HUES64 (cell line): ENCODE measurements around the gene BMPR1A.

Experiments used
- H3K27ac ChIP-seq: 2 replicates; pipeline ENCODE4 v1.7.0; 2013; ENCODE audit warnings: low read depth, low read length, inconsistent platforms
- H3K27me3 ChIP-seq: 2 replicates; pipeline ENCODE4 v1.6.1; 2013; ENCODE audit warnings: mild to moderate bottlenecking, low read length; ENCODE audit not compliant: insufficient read depth
- H3K36me3 ChIP-seq: 2 replicates; pipeline ENCODE4 v1.6.1; 2013; ENCODE audit warnings: mild to moderate bottlenecking, low read length; ENCODE audit not compliant: insufficient read depth
- H3K4me1 ChIP-seq: 2 replicates; pipeline ENCODE4 v1.6.1; 2013; ENCODE audit warnings: mild to moderate bottlenecking, low read length, moderate library complexity; ENCODE audit not compliant: insufficient read depth
- H3K4me3 ChIP-seq: 2 replicates; pipeline ENCODE4 v1.5.1; 2013; ENCODE audit warnings: mild to moderate bottlenecking, low read length, moderate library complexity
- H3K9ac ChIP-seq: 2 replicates; pipeline ENCODE4 v1.6.1; 2013; ENCODE audit warnings: mild to moderate bottlenecking, low read depth, low read length
- H3K9me3 ChIP-seq: 2 replicates; pipeline ENCODE4 v1.6.1; 2013; ENCODE audit warnings: low read depth, low read length; ENCODE audit not compliant: insufficient read depth
- WGBS: fragments of 150-250, 120-280 bp; methylation state at CpG from one replicate; pipeline ENCODE4 v1.1.7; 2013; ENCODE audit warnings: missing lambda C conversion rate; 5-methylcytosine and 5-hydroxymethylcytosine counted together

BMPR1A gene

GRCh38 chr10:86715836-86716235, 40.6 kb upstream of the BMPR1A start:
- no peaks in the 10 kb centered on the region for H3K36me3 ChIP-seq
- H3K9ac ChIP-seq, result no peak overlapping the region
- no peaks in the 10 kb centered on the region for H3K27me3 ChIP-seq
- no peak overlapping the region for H3K27ac ChIP-seq
- H3K9me3 ChIP-seq, result no peaks in the 10 kb centered on the region
- H3K4me1 ChIP-seq, result peaks cover 1% of the 10 kb centered on the region
- 67% methylated on average over 5 of the region's 5 CpGs for WGBS
- no peak overlapping the region for H3K4me3 ChIP-seq

GRCh38 chr10:86716466-86716865, 40.0 kb upstream of the BMPR1A start:
- Histone ChIP-seq H3K9ac (no peak overlapping the region), H3K4me1 (no peaks in the 10 kb centered on the region; the same call in 1 of the 2 replicates), H3K9me3 (no peaks in the 10 kb centered on the region), H3K27me3 (no peaks in the 10 kb centered on the region), H3K4me3 (no peak overlapping the region), H3K27ac (no peak overlapping the region), H3K36me3 (no peaks in the 10 kb centered on the region)
- WGBS, result 94% methylated on average over 13 of the region's 13 CpGs

- H3K36me3 ChIP-seq, result no peaks in the 10 kb centered on the region
- H3K27ac ChIP-seq, result no peak overlapping the region
- no peak overlapping the region for H3K9ac ChIP-seq
- no peaks in the 10 kb centered on the region for H3K27me3 ChIP-seq
- H3K4me1 ChIP-seq, result no peaks in the 10 kb centered on the region; the same call in 1 of the 2 replicates
- no peak overlapping the region for H3K4me3 ChIP-seq
- H3K9me3 ChIP-seq, result no peaks in the 10 kb centered on the region
- 90% methylated on average over 7 of the region's 8 CpGs for WGBS
Observed at GRCh38 chr10:86718556-86718955, 37.9 kb upstream of the BMPR1A start.

- H3K9ac ChIP-seq, result no peak overlapping the region
- WGBS, result 71% methylated on average over 5 of the region's 5 CpGs
- H3K36me3 ChIP-seq, result no peaks in the 10 kb centered on the region
- H3K4me1 ChIP-seq, result no peaks in the 10 kb centered on the region
- no peak overlapping the region for H3K27ac ChIP-seq
- no peaks in the 10 kb centered on the region for H3K27me3 ChIP-seq
- H3K9me3 ChIP-seq, result no peaks in the 10 kb centered on the region
- no peak overlapping the region for H3K4me3 ChIP-seq
Observed at GRCh38 chr10:86721232-86721631, 35.2 kb upstream of the BMPR1A start.

- Histone ChIP-seq H3K27me3 (no peaks in the 10 kb centered on the region), H3K9ac (no peak overlapping the region), H3K4me3 (no peak overlapping the region), H3K9me3 (no peaks in the 10 kb centered on the region), H3K4me1 (no peaks in the 10 kb centered on the region), H3K27ac (no peak overlapping the region), H3K36me3 (no peaks in the 10 kb centered on the region)
- 94% methylated on average over 2 of the region's 2 CpGs for WGBS
Observed at GRCh38 chr10:86723009-86723408, 33.4 kb upstream of the BMPR1A start.

GRCh38 chr10:86724445-86724844, 32.0 kb upstream of the BMPR1A start:
- H3K9me3 ChIP-seq, result no peaks in the 10 kb centered on the region
- H3K27me3 ChIP-seq, result no peaks in the 10 kb centered on the region
- 94% methylated on average over 4 of the region's 6 CpGs for WGBS
- no peak overlapping the region for H3K27ac ChIP-seq
- no peak overlapping the region for H3K4me3 ChIP-seq
- H3K9ac ChIP-seq, result no peak overlapping the region
- H3K4me1 ChIP-seq, result no peaks in the 10 kb centered on the region
- H3K36me3 ChIP-seq, result no peaks in the 10 kb centered on the region

GRCh38 chr10:86725980-86726676, 30.3 kb upstream of the BMPR1A start:
- Histone ChIP-seq H3K9ac (no peak overlapping the region), H3K27ac (no peak overlapping the region), H3K4me1 (no peaks in the 10 kb centered on the region), H3K9me3 (no peaks in the 10 kb centered on the region), H3K27me3 (no peaks in the 10 kb centered on the region), H3K4me3 (no peak overlapping the region), H3K36me3 (no peaks in the 10 kb centered on the region)
- WGBS, result 95% methylated on average over 14 of the region's 14 CpGs

- no peak overlapping the region for H3K4me3 ChIP-seq
- WGBS, result 93% methylated on average over 1 of the region's 1 CpG
- no peak overlapping the region for H3K9ac ChIP-seq
- H3K4me1 ChIP-seq, result no peaks in the 10 kb centered on the region
- no peaks in the 10 kb centered on the region for H3K36me3 ChIP-seq
- H3K9me3 ChIP-seq, result no peaks in the 10 kb centered on the region
- H3K27me3 ChIP-seq, result no peaks in the 10 kb centered on the region
- no peak overlapping the region for H3K27ac ChIP-seq
Observed at GRCh38 chr10:86726677-86726999, 29.8 kb upstream of the BMPR1A start.

GRCh38 chr10:86727470-86727869, 28.9 kb upstream of the BMPR1A start:
- H3K27me3 ChIP-seq, result no peaks in the 10 kb centered on the region
- H3K4me1 ChIP-seq, result no peaks in the 10 kb centered on the region
- H3K4me3 ChIP-seq, result no peak overlapping the region
- no peaks in the 10 kb centered on the region for H3K36me3 ChIP-seq
- H3K27ac ChIP-seq, result no peak overlapping the region
- H3K9me3 ChIP-seq, result no peaks in the 10 kb centered on the region
- no peak overlapping the region for H3K9ac ChIP-seq
- WGBS, result 98% methylated on average over 6 of the region's 6 CpGs

GRCh38 chr10:86728056-86728455, 28.4 kb upstream of the BMPR1A start:
- Histone ChIP-seq H3K9me3 (no peaks in the 10 kb centered on the region), H3K4me3 (no peak overlapping the region), H3K36me3 (no peaks in the 10 kb centered on the region), H3K27me3 (no peaks in the 10 kb centered on the region), H3K9ac (no peak overlapping the region), H3K27ac (no peak overlapping the region), H3K4me1 (peaks cover 2% of the 10 kb centered on the region; the same call in 1 of the 2 replicates)
- 91% methylated on average over 3 of the region's 3 CpGs for WGBS

GRCh38 chr10:86729677-86730076, 26.7 kb upstream of the BMPR1A start:
- WGBS, result 87% methylated on average over 1 of the region's 1 CpG
- Histone ChIP-seq H3K27me3 (no peaks in the 10 kb centered on the region), H3K9ac (no peak overlapping the region), H3K4me1 (peaks cover 9% of the 10 kb centered on the region; the same call in 1 of the 2 replicates), H3K36me3 (no peaks in the 10 kb centered on the region), H3K4me3 (no peak overlapping the region), H3K27ac (no peak overlapping the region), H3K9me3 (no peaks in the 10 kb centered on the region)

- Histone ChIP-seq H3K27ac (no peak overlapping the region), H3K9me3 (no peaks in the 10 kb centered on the region), H3K36me3 (no peaks in the 10 kb centered on the region), H3K4me3 (no peak overlapping the region), H3K27me3 (no peaks in the 10 kb centered on the region), H3K4me1 (peaks cover 9% of the 10 kb centered on the region; the same call in 1 of the 2 replicates), H3K9ac (no peak overlapping the region)
- 97% methylated on average over 1 of the region's 1 CpG for WGBS
Observed at GRCh38 chr10:86730227-86730626, 26.2 kb upstream of the BMPR1A start.
